Esophagus squamous epithelium (tissue), 5 donors: ENCODE data around the gene SERPINA6. TPM values are rescaled to one million over a fixed set of nuclear protein-coding genes. Genes with fewer than 3 reads are reported as not detected.
A peak's percentile ranks its signal among the peaks of the same experiment; 100 is the strongest.

Experiments used
- DNase-seq: peaks from one replicate; lab custom pipeline; 2025; lab: John Stamatoyannopoulos, UW
- H3K27ac ChIP-seq, 4 donors: fragments of 200-600 bp; sonication (generic); one replicate each; pipeline ENCODE4 v1.5.1; 2016 to 2019; ENCODE audit warnings: mild to moderate bottlenecking in 1 of 4
- H3K27me3 ChIP-seq, 4 donors: fragments of 200-600 bp; sonication (generic); 1 replicate in 3 of 4; 2 replicates in 1 of 4; pipeline versions ENCODE4 v1.5.1 to v1.6.0; 2017 to 2021; ENCODE audit warnings: antibody characterized with exemption in 1 of 4
- H3K36me3 ChIP-seq, 3 donors: fragments of 200-600 bp; sonication (generic); one replicate each; pipeline ENCODE4 v1.5.1; 2016 to 2019
- H3K4me1 ChIP-seq, 3 donors: fragments of 200-600 bp; sonication (generic); one replicate each; pipeline ENCODE4 v1.5.1; 2017 to 2019
- H3K4me3 ChIP-seq, 4 donors: fragments of 200-600 bp; sonication (generic); 1 replicate in 3 of 4; 2 replicates in 1 of 4; pipeline ENCODE4 v1.5.1; 2016 to 2019; ENCODE audit warnings: mild to moderate bottlenecking in 2 of 4, moderate library complexity in 1 of 4
- H3K9me3 ChIP-seq, 3 donors: fragments of 200-600 bp; sonication (generic); one replicate each; pipeline ENCODE4 v1.5.1; 2016 to 2019
- POLR2A ChIP-seq, 4 donors: fragments of 450-650 bp; IDR thresholded peaks; one replicate each; pipeline ENCODE4 v1.6.1; 2017; ENCODE audit warnings: antibody characterized with exemption in 4 of 4, mild to moderate bottlenecking in 4 of 4, moderate library complexity in 3 of 4
- whole genome bisulfite sequencing, 2 donors: methylation state at CpG; one replicate each; pipeline ENCODE4 v1.1.5; 2018; 5-methylcytosine and 5-hydroxymethylcytosine counted together
- intact Hi-C: fragments of 100-400 bp; cut with DNase I; formaldehyde crosslinking; loops from one replicate; pipeline ENCODE4 v1.15.0; 2022
- total RNA-seq, 4 donors: library from RNA; depleted of rRNA; stranded (reverse); fragments of >200 nt; gene quantifications; one replicate each; pipeline ENCODE4 v1.1.0, GENCODE V29; 2016
- TF ChIP-seq, protein P1 (sequence below), 6 experiments: fragments of 450-650 bp in 4 of 6; fragments of 200-600 bp in 2 of 6; sonication (generic) in 2 of 6; IDR thresholded peaks; one replicate each; pipeline ENCODE4 v1.5.1; 2016 to 2019; ENCODE audit warnings: antibody characterized with exemption in 6 of 6, mild to moderate bottlenecking in 4 of 6, moderate library complexity in 4 of 6
- donor health status: DM: yes; HTN: yes; CAD: no.

SERPINA6 gene
- total RNA-seq, 4 donors from 2014 or later: not detected

DNA sequence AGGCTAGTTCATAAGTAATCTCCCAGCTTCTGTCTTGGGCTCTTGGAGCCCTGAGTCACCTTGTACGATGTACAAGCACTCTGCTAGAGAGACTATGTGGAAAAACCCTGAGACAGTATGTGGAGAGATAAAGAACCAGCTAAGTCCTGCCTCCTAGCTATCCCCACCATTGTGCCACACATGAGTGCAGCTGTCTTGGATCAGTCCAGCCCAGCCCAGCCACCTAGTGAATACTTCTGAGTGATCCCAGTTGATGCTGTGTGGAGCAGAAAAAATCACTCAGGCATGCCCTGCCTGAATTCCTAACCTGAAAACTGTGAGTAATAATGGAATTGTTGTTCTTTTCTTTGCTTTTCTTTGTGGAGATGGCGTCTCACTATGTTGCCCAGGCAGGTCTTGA lies 5.1 kb upstream of the SERPINA6 start:
- no peak for DNase-seq
- intact Hi-C loops: no loop called here
- Histone ChIP-seq H3K36me3 (no peaks in the 10 kb centered on the region), H3K4me3 (no peak overlapping the region), H3K4me1 (no peaks in the 10 kb centered on the region), H3K27ac (no peak overlapping the region), H3K9me3 (no peaks in the 10 kb centered on the region), H3K27me3 (peaks cover 0 to 7% (median 0%) of the 10 kb centered on the region in 4 donors)
- 54 to 55% methylated on average over 2 of the region's 2 CpGs for WGBS, 2 donors
- TF ChIP-seq, protein P1, sequence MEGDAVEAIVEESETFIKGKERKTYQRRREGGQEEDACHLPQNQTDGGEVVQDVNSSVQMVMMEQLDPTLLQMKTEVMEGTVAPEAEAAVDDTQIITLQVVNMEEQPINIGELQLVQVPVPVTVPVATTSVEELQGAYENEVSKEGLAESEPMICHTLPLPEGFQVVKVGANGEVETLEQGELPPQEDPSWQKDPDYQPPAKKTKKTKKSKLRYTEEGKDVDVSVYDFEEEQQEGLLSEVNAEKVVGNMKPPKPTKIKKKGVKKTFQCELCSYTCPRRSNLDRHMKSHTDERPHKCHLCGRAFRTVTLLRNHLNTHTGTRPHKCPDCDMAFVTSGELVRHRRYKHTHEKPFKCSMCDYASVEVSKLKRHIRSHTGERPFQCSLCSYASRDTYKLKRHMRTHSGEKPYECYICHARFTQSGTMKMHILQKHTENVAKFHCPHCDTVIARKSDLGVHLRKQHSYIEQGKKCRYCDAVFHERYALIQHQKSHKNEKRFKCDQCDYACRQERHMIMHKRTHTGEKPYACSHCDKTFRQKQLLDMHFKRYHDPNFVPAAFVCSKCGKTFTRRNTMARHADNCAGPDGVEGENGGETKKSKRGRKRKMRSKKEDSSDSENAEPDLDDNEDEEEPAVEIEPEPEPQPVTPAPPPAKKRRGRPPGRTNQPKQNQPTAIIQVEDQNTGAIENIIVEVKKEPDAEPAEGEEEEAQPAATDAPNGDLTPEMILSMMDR (IDR thresholded peaks at IDR 0.05): no peak
- TF ChIP-seq POLR2A (IDR thresholded peaks at IDR 0.05): no peak

DNA sequence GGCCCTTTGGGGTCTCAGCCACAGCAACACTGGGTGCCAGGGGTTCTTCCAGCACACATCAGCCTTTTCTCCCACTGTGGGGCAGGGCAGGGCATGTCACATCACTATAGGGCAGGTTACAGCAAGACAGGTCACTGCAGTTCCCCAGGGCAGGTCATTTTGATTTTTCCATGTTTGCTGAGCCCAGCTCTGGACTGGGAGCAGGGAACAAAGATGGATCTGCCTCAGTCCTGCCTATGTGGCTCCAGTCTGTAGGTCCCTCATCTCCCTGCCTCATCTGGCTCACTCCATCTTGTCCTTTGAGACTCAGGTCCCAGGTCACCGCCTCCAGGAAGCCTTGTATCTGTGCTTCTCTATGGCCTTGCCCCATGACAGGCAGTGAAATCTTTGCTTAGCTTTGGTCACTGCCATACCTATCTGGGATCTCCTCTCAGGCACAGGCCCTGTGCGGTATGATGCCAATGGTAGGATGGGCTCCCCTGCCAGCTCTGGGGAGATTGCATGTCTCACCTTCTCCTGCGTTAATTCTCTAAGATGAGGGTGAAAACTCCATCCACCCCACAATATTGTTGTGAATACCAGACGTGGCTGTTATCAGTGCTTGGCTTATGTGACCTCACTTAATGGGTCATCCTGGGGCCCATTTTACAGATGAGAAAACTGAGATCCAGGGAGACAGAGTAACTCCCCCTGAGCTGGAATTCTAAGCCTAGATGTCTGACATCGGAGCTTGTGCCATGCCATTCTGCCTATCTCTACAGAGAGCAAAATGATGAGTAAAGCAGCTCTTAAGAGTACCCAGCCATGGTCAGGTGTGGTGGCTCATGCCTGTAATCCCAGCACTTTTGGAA lies 1.5 kb downstream of the SERPINA6 start:
- intact Hi-C loops: no loop called here
- Histone ChIP-seq H3K4me1 (peaks cover 0 to 30% (median 0%) of the 10 kb centered on the region in 3 donors), H3K4me3 (no peak overlapping the region), H3K36me3 (no peaks in the 10 kb centered on the region), H3K27ac (no peak overlapping the region), H3K9me3 (no peaks in the 10 kb centered on the region), H3K27me3 (peaks cover 0 to 5% (median 0%) of the 10 kb centered on the region in 4 donors)
- 67 to 71% methylated on average over 1 to 3 of the region's 5 CpGs for WGBS, 2 donors
- no peak for DNase-seq
- TF ChIP-seq, protein P1 (IDR thresholded peaks at IDR 0.05): no peak
- TF ChIP-seq POLR2A (IDR thresholded peaks at IDR 0.05): no peak

DNA sequence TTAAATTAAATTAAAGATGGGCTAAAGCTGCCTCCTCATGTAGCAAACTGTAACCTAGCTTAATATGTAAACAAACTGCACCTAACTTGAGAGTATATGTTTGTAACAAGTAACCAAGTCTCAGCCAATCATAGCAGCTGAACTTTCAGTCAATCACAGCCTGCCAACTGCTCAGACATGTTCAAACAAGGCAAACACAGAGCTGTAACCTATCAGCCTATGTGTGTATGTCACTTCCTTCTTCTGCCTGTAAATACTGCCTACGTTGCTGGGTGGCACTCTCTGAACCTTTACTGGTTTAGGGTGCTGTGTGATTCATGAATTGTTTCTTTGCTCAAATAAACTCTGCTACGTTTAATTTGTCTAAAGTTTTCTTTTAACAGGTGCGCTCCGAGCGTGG lies 2.9 kb downstream of the SERPINA6 start:
- intact Hi-C loops: no loop called here
- H3K4me3 ChIP-seq: no peak overlapping the region
- 22 to 41% methylated on average over 5 of the region's 5 CpGs for WGBS, 2 donors
- no peak for DNase-seq
- no peaks in the 10 kb centered on the region for H3K36me3 ChIP-seq
- TF ChIP-seq, protein P1 (IDR thresholded peaks at IDR 0.05): no peak
- no peak for TF ChIP-seq POLR2A (IDR thresholded peaks at IDR 0.05)
- H3K4me1 ChIP-seq: peaks cover 0 to 31% (median 0%) of the 10 kb centered on the region in 3 donors
- H3K9me3 ChIP-seq: no peaks in the 10 kb centered on the region
- H3K27me3 ChIP-seq: peaks cover 0 to 5% (median 0%) of the 10 kb centered on the region in 4 donors
- H3K27ac ChIP-seq: peak overlapping the region in 3 of 4 donors; percentile 73 to 80 (median 79)

DNA sequence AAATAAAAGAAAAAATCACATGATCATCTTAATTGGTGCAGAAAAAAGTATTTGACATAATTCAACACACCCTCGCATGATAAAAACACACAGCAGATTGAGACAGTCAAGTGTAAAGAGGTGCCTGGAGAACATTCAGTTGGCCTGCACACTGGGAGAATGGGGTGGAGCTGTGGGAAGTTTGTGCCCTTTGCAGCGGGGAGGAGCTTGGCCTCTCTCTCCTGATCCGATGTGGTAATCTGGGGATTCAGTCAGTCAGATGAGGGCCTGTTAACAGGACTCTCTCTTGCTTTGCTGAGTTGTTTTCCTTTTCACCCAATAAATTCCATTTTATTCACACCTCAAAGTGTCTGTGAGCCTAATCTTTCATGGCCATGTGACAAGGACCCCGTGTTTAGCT lies 5.9 kb downstream of the SERPINA6 start:
- intact Hi-C loops: no loop called here

DNA sequence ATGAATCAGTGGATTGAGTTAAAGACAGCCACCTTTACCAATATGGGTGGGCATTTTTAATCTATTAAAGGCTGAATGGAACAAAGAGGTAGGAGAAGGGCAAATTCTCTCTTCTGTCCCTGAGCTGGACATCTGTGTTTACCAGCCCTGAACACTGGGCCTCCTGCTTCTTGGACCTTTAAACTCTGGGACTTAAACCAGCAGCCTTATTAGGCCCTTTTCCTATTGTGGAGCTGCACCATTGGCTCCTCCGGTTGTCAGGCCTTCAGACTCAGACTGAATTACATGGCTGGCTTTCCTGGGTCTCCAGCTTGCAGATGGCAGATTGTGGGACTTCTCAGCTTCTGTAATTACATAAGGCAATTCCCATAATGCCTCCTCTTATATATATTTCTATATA lies 6.4 kb downstream of the SERPINA6 start:
- 79 to 89% methylated on average over 1 of the region's 1 CpG for WGBS, 2 donors
- Histone ChIP-seq H3K27ac (no peak overlapping the region), H3K27me3 (no peaks in the 10 kb centered on the region), H3K9me3 (no peaks in the 10 kb centered on the region), H3K4me3 (no peak overlapping the region), H3K4me1 (peaks cover 0 to 55% (median 2%) of the 10 kb centered on the region in 3 donors), H3K36me3 (no peaks in the 10 kb centered on the region)
- no peak for DNase-seq
- intact Hi-C loops: no loop called here
- TF ChIP-seq, protein P1 (IDR thresholded peaks at IDR 0.05): no peak
- no peak for TF ChIP-seq POLR2A (IDR thresholded peaks at IDR 0.05)

More for the DNA sequence above, 5.9 kb downstream of the SERPINA6 start:
- Histone ChIP-seq H3K4me3 (no peak overlapping the region), H3K4me1 (peaks cover 0 to 52% (median 2%) of the 10 kb centered on the region in 3 donors), H3K27me3 (no peaks in the 10 kb centered on the region), H3K27ac (peak overlapping the region in 3 of 4 donors; percentile 15 to 52 (median 44)), H3K36me3 (no peaks in the 10 kb centered on the region), H3K9me3 (no peaks in the 10 kb centered on the region)
- 30 to 71% methylated on average over 4 of the region's 4 CpGs for WGBS, 2 donors
- DNase-seq: no peak
- TF ChIP-seq POLR2A (IDR thresholded peaks at IDR 0.05): no peak
- TF ChIP-seq, protein P1 (IDR thresholded peaks at IDR 0.05): no peak
